ENCODE measurements around the gene SH3PXD2A. TPM values are rescaled to one million over a fixed set of nuclear protein-coding genes. Genes with fewer than 3 reads are reported as not detected.

Gene SH3PXD2A
- total and polyA plus RNA-seq, 2 of the 4 experiments (the other 2 are of a cell fraction) = 6.3 to 23.0 TPM

DNA sequence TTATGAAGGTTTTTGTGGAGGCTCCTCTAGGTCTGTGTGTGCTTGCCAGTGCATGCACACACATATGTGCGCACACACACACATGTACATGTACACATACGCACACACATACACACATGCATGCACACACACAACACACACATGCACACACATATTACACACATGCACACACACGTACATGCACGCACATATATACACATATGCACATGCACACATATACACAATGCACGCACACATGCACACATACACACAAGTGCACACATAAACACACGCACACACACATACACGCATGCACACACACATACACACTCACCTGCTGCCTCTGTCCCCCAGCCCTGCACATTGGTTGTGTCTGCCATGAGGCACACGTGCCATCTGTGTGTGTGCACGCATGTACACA, 295.6 kb downstream of the SH3PXD2A start:
- no peak overlapping the region for H2BK5ac ChIP-seq (ENCODE audit: low read depth, low read length, poor library complexity, severe bottlenecking)
- no peak for ATAC-seq (ENCODE audit: low read depth)
- H2AFZ ChIP-seq (replicated peaks; ENCODE audit: low read length, poor library complexity) = no peak overlapping the region
- peaks cover 3% of the 10 kb centered on the region for H3K9me3 ChIP-seq (ENCODE audit: control insufficient read depth, insufficient read depth, low read length)
- H3K36me3 ChIP-seq (ENCODE audit: control insufficient read depth, insufficient read depth, low read length) = no peaks in the 10 kb centered on the region
- H4K91ac ChIP-seq (ENCODE audit: insufficient read depth, low read depth, low read length) = no peak overlapping the region
- no peak overlapping the region for H3K18ac ChIP-seq (ENCODE audit: low read depth, low read length)
- intact Hi-C loops (cut with micrococcal nuclease) (no loop called here), in situ Hi-C loops (cut with MboI; ENCODE audit: low sequenced_read_pairs) (no loop called here), dilution Hi-C loops (cut with HindIII; ENCODE audit: low sequenced_read_pairs, unreplicated experiment) (no loop called here)
- H3K4ac ChIP-seq (ENCODE audit: low read depth, low read length) = no peak overlapping the region
- no peak overlapping the region for H3K4me2 ChIP-seq (ENCODE audit: low read depth, low read length)
- H3K23ac ChIP-seq (ENCODE audit: low read depth, low read length) = no peak overlapping the region
- H4K8ac ChIP-seq (ENCODE audit: low read depth in 2 of 2, low read length in 2 of 2) = no peak overlapping the region
- no peak overlapping the region for H2BK120ac ChIP-seq (ENCODE audit: low read depth, low read length)
- H3K4me3 ChIP-seq (ENCODE audit: insufficient read depth, low read depth, low read length) = no peak overlapping the region
- H4K20me1 ChIP-seq (ENCODE audit: insufficient read depth, low read length) = peaks cover under 1% of the 10 kb centered on the region
- H3K27ac ChIP-seq (ENCODE audit: insufficient read depth, low read length) = no peak overlapping the region
- DNase-seq = no peak
- peaks cover 66% of the 10 kb centered on the region for H3K27me3 ChIP-seq (ENCODE audit: control insufficient read depth, insufficient read depth, low read length)
- H3K9ac ChIP-seq (ENCODE audit: low read depth, low read length) = no peak overlapping the region
- H2AK5ac ChIP-seq (ENCODE audit: low read depth, low read length) = no peak overlapping the region
- TF ChIP-seq ELK1 (IDR thresholded peaks at IDR 0.05; ENCODE audit: borderline replicate concordance, low read depth, low read length) (no peak), CEBPB (IDR thresholded peaks at IDR 0.05; ENCODE audit: low read depth, low read length) (no peak), RCOR1 (IDR thresholded peaks at IDR 0.05; ENCODE audit: insufficient replicate concordance, low read length) (no peak), POLR2A (IDR thresholded peaks at IDR 0.05; ENCODE audit: low read depth, low read length) (no peak), MAZ (IDR thresholded peaks at IDR 0.05; ENCODE audit: borderline replicate concordance, low read depth, low read length) (no peak), RAD21 (IDR thresholded peaks at IDR 0.05; ENCODE audit: low read length) (no peak)
- TF ChIP-seq, protein P1, sequence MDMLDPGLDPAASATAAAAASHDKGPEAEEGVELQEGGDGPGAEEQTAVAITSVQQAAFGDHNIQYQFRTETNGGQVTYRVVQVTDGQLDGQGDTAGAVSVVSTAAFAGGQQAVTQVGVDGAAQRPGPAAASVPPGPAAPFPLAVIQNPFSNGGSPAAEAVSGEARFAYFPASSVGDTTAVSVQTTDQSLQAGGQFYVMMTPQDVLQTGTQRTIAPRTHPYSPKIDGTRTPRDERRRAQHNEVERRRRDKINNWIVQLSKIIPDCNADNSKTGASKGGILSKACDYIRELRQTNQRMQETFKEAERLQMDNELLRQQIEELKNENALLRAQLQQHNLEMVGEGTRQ (IDR thresholded peaks at IDR 0.05; ENCODE audit: low read depth, low read length) = no peak
- ChIA-PET POLR2A (ENCODE audit: unreplicated experiment) (no interaction called here), CTCF (no interaction called here)
- H2BK20ac ChIP-seq (ENCODE audit: low read depth, low read length) = no peak overlapping the region
- H3K9me1 ChIP-seq (ENCODE audit: insufficient read depth, low read length) = peaks cover 7% of the 10 kb centered on the region; the same call in 1 of the 2 replicates
- no peaks in the 10 kb centered on the region for H3K79me1 ChIP-seq (ENCODE audit: low read depth in 1 of 2, low read length in 2 of 2)
- H2AK9ac ChIP-seq (replicated peaks; ENCODE audit: low read depth, low read length, poor library complexity) = no peak overlapping the region
- no peak overlapping the region for H4K5ac ChIP-seq (ENCODE audit: low read depth, low read length)
- no peak overlapping the region for H3K14ac ChIP-seq (replicated peaks; ENCODE audit: low read depth, low read length)
- no TSS peak for BruUV-seq (replicated peaks)
- no peak overlapping the region for H2BK15ac ChIP-seq (ENCODE audit: low read depth, low read length)
- 90% methylated on average over 6 of the region's 9 CpGs; no CpG with 5 or more reads in 1 of the 2 experiments for WGBS, 2 experiments (ENCODE audit: extremely low coverage in 2 of 2, insufficient read length in 1 of 2)
- peaks cover 5% of the 10 kb centered on the region; the same call in 1 of the 2 replicates for H3K4me1 ChIP-seq (ENCODE audit: control insufficient read depth, insufficient read depth, low read length)
- H3K56ac ChIP-seq (ENCODE audit: extremely low read depth, insufficient read depth, low read length) = no peak overlapping the region
